Right atrium auricular region (tissue), 2 donors: Measurements from ENCODE around the gene ATIC. TPM values are rescaled to one million over a fixed set of nuclear protein-coding genes. Genes with fewer than 3 reads are reported as not detected.
"Not testable (repeated sequence)": the region's sequence is repeated elsewhere in the genome, so short reads cannot be mapped to it uniquely, and the experiment has no call there.

ENCODE experiments used
- DNase-seq: peaks from one replicate; pipeline ENCODE4 v3.0.0-alpha.2; 2019; ENCODE audit warnings: low spot score
- H3K27ac ChIP-seq, 2 donors: fragments of 200-600 bp; sonication (generic); 1 replicate in 1 of 2; 2 replicates in 1 of 2; pipeline ENCODE4 v1.5.1; 2016 to 2019
- H3K27me3 ChIP-seq, 2 donors: fragments of 200-600 bp; sonication (generic); one replicate each; pipeline versions ENCODE4 v1.5.1 to v1.6.0; 2017 to 2019
- H3K36me3 ChIP-seq: fragments of 200-600 bp; sonication (generic); one replicate; pipeline ENCODE4 v1.5.1; 2016
- H3K4me1 ChIP-seq, 2 donors: fragments of 200-600 bp; sonication (generic); one replicate each; pipeline versions ENCODE4 v1.5.1 to v1.6.0; 2017 to 2019
- H3K4me3 ChIP-seq, 2 donors: fragments of 200-600 bp; sonication (generic); 1 replicate in 1 of 2; 2 replicates in 1 of 2; pipeline ENCODE4 v1.5.1; 2017 to 2019; ENCODE audit warnings: mild to moderate bottlenecking in 1 of 2, moderate library complexity in 1 of 2
- H3K9me3 ChIP-seq, 2 donors: fragments of 200-600 bp; sonication (generic); one replicate each; pipeline ENCODE4 v1.5.1; 2019
- total RNA-seq, 2 donors: library from RNA; depleted of rRNA; stranded (reverse); fragments of >200 nt; gene quantifications; one replicate each; pipeline ENCODE4 v1.1.0, GENCODE V29; 2016
- TF ChIP-seq, protein P1 (sequence below), 2 donors: fragments of 200-600 bp; sonication (generic); IDR thresholded peaks; one replicate each; pipeline ENCODE4 v1.5.1; 2019; ENCODE audit warnings: antibody characterized with exemption in 2 of 2

The ATIC gene
- total RNA-seq, 2 donors from 2014 or later: 13.8 to 25.0 TPM

DNA sequence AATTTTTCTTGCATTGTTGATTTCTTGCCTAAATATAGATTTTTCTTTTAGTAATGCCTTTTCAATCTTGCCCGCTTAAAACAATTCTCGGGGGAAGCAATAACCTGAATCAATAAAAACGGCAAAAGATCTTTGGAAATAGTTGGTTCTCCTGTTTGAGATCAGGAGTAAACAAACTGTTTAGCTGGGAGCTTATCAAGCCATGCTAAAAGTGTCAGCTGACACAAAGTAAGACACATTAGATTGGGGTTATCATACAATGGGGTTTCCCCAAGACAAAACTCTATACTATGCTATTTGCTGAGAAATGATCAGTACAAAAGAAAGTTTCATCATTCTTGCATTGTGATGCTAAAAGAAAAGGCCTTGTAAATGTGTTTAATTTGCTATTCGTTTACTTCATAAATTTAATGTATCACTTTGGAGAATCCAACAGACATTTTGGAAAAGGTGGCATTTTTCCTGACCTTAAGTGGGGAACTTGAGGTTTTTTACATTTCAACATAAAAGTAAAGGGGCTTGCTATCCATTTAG is 46.5 kb downstream of the ATIC start:
- Histone ChIP-seq H3K4me3 (no peak overlapping the region), H3K27me3 (no peaks in the 10 kb centered on the region), H3K9me3 (no peaks in the 10 kb centered on the region), H3K27ac (no peak overlapping the region), H3K36me3 (peaks cover 24% of the 10 kb centered on the region), H3K4me1 (no peaks in the 10 kb centered on the region)
- DNase-seq: no peak
- TF ChIP-seq, protein P1, sequence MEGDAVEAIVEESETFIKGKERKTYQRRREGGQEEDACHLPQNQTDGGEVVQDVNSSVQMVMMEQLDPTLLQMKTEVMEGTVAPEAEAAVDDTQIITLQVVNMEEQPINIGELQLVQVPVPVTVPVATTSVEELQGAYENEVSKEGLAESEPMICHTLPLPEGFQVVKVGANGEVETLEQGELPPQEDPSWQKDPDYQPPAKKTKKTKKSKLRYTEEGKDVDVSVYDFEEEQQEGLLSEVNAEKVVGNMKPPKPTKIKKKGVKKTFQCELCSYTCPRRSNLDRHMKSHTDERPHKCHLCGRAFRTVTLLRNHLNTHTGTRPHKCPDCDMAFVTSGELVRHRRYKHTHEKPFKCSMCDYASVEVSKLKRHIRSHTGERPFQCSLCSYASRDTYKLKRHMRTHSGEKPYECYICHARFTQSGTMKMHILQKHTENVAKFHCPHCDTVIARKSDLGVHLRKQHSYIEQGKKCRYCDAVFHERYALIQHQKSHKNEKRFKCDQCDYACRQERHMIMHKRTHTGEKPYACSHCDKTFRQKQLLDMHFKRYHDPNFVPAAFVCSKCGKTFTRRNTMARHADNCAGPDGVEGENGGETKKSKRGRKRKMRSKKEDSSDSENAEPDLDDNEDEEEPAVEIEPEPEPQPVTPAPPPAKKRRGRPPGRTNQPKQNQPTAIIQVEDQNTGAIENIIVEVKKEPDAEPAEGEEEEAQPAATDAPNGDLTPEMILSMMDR (IDR thresholded peaks at IDR 0.05): no peak

DNA sequence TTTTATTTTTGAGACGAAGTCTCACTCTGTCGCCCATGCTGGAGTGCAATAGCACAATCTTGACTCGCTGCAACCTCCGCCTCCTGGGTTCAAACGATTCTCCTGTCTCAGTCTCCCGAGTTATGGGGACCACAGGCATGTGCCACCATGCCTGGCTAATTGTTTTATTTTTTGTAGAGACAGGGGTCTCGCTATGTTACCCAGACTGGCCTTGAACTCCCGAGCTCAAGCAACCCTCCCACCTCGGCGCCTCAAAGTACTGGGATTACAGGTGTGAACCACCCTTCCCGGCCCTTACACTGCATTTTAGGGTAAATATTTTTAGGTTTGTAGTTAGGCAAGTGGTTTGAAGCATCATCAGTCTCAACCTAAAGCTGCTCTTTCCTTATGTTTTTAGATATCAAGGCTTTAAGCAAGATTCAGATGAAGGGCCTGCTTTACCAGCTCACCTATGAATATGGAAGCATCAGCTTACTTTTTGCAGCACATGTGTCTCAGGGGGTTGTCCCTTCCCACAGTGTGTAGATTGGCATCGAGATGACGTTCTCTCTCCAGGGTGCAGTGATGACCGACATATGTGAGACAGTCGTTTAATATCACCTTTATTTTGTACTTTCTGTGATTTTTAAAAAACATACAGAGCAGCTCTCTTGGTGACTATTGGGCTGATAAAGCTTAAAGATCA is 47.2 kb downstream of the ATIC start:
- DNase-seq: no peak
- Histone ChIP-seq H3K36me3 (peaks cover 28% of the 10 kb centered on the region), H3K27ac (no peak overlapping the region), H3K9me3 (no peaks in the 10 kb centered on the region), H3K4me1 (no peaks in the 10 kb centered on the region), H3K4me3 (no peak overlapping the region), H3K27me3 (no peaks in the 10 kb centered on the region)
- TF ChIP-seq, protein P1 (IDR thresholded peaks at IDR 0.05): no peak

DNA sequence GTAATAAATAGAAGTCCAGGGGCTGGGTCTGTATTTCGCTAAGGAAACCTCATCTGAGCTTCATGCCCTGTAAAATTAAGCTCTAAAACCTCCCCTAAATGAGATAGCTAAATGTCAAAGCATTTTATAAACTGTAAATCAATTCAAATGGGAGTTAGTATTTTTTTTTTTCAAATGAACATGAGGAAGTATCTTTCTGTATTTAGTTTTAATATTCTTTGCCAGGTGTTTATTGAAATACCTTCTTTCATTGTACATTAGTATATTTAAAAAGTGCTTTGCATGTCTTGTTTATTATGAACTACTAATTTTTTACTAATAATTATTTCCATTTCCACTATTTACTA is 47.7 kb downstream of the ATIC start:
- Histone ChIP-seq H3K4me1 (no peaks in the 10 kb centered on the region), H3K36me3 (peaks cover 33% of the 10 kb centered on the region), H3K27me3 (no peaks in the 10 kb centered on the region), H3K9me3 (no peaks in the 10 kb centered on the region), H3K4me3 (no peak overlapping the region), H3K27ac (no peak overlapping the region)
- TF ChIP-seq, protein P1 (IDR thresholded peaks at IDR 0.05): no peak
- DNase-seq: no peak

DNA sequence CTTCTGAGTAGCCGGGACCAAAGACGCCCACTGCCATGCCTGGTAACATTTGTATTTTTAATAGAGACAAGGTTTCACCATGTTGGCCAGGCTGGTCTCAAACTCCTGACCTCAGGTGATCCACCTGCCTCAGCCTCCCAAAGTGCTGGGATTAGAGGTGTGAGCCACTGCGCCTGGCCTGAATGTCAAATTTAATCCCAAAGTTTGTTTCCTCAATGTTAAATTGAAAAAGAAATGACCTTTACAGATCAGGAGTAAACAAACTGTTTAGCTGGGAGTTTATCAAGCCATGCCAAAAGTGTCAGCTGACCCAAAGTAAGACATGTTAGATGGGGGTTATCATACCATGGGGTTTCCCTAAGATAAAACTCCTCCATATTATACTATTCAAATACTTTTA is 48.2 kb downstream of the ATIC start:
- H3K36me3 ChIP-seq: peaks cover 38% of the 10 kb centered on the region

DNA sequence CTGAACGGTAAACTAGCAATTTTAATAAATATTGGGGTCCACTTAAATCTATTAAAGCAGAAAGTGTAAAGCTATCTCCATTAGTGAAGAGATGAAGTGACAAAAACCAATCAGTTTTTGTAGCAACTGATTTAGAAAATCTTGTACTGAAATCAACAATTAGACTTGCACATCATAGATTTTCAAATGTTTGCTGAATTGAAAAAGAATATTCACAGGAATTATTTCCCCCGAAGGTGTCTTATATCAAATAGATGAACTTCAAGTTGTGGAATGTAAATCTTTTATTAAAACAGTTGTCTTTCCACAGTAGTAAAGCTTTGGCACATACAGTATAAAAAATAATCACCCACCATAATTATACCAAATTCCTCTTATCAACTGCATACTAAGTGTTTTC is 48.7 kb downstream of the ATIC start:
- Histone ChIP-seq H3K27ac (no peak overlapping the region), H3K27me3 (no peaks in the 10 kb centered on the region), H3K4me3 (no peak overlapping the region), H3K36me3 (peaks cover 43% of the 10 kb centered on the region), H3K9me3 (no peaks in the 10 kb centered on the region), H3K4me1 (no peaks in the 10 kb centered on the region)
- TF ChIP-seq, protein P1 (IDR thresholded peaks at IDR 0.05): no peak
- no peak for DNase-seq

More for the DNA sequence above, 48.2 kb downstream of the ATIC start:
- not testable (repeated sequence) for H3K9me3 ChIP-seq, H3K4me1 ChIP-seq, DNase-seq, H3K27me3 ChIP-seq, H3K27ac ChIP-seq, H3K4me3 ChIP-seq

DNA sequence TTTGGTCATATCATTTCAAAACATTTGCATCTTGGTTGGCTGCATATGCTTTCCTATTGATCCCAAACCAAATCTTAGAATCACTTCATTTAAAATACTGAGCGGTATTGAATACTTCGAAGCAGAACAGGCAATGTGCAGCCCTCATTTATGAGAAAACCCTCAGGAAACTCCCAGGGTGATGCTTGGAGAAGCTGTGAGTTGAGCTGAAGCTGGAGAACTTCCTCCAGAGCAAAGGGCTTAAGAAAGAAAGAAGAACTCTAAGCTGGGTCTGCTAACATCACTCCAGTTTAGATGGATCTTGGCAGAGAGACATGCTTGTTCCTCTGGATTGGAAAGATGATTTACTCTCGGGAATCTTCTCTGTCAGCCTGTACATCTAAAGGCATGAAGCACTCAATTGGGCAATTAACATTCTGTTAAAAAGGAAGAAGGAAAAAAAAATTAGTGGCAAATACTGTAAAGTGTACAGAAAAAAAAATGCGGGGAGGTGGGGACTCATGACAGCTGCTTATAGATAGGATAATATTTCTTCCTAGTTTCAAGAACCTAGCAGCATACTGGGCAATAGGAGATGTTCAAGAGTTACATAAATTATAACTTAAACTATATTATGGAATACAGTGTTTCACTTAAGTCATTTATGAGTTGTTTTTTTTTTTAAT is 49.5 kb downstream of the ATIC start:
- TF ChIP-seq, protein P1 (IDR thresholded peaks at IDR 0.05): no peak
- H3K36me3 ChIP-seq: peaks cover 50% of the 10 kb centered on the region
- H3K4me1 ChIP-seq: no peaks in the 10 kb centered on the region
- H3K9me3 ChIP-seq: no peaks in the 10 kb centered on the region
- no peak overlapping the region for H3K27ac ChIP-seq
- no peak for DNase-seq
- H3K4me3 ChIP-seq: no peak overlapping the region
- H3K27me3 ChIP-seq: no peaks in the 10 kb centered on the region
